ENCODE data around the gene UNC13A. TPM values are rescaled to one million over a fixed set of nuclear protein-coding genes. Genes with fewer than 3 reads are reported as not detected.

The UNC13A gene
- total and polyA plus RNA-seq, 2 of the 8 experiments (the other 6 are each of a cell fraction or from before 2014, with no cell fraction given) = 13.1 to 47.6 TPM

GRCh38 chr19:17577457-17578097, 110.6 kb downstream of the UNC13A start (continued):
- TF ChIP-seq CHD7 (IDR thresholded peaks at IDR 0.05; ENCODE audit: insufficient replicate concordance, low read length) (no peak), FOSL1 (IDR thresholded peaks at IDR 0.05; ENCODE audit: insufficient read depth, low read depth, low read length) (no peak), SP4 (IDR thresholded peaks at IDR 0.05; ENCODE audit: low read length) (no peak), TCF12 (IDR thresholded peaks at IDR 0.05; ENCODE audit: low read depth, low read length) (no peak), NRF1 (IDR thresholded peaks at IDR 0.05; ENCODE audit: low read depth, low read length) (no peak)
